Epithelial cell of umbilical artery (primary cell): ENCODE measurements around the gene RNPEP. TPM values are rescaled to one million over a fixed set of nuclear protein-coding genes. Genes with fewer than 3 reads are reported as not detected.

ENCODE experiments used
- total RNA-seq: library from RNA; depleted of rRNA; stranded (reverse); fragments of >200 nt; gene quantifications from 2 replicates; pipeline ENCODE4 v1.2.3, GENCODE V29; 2014

Gene RNPEP
- 50.9 and 54.6 TPM in 2 replicates for total RNA-seq

DNA sequence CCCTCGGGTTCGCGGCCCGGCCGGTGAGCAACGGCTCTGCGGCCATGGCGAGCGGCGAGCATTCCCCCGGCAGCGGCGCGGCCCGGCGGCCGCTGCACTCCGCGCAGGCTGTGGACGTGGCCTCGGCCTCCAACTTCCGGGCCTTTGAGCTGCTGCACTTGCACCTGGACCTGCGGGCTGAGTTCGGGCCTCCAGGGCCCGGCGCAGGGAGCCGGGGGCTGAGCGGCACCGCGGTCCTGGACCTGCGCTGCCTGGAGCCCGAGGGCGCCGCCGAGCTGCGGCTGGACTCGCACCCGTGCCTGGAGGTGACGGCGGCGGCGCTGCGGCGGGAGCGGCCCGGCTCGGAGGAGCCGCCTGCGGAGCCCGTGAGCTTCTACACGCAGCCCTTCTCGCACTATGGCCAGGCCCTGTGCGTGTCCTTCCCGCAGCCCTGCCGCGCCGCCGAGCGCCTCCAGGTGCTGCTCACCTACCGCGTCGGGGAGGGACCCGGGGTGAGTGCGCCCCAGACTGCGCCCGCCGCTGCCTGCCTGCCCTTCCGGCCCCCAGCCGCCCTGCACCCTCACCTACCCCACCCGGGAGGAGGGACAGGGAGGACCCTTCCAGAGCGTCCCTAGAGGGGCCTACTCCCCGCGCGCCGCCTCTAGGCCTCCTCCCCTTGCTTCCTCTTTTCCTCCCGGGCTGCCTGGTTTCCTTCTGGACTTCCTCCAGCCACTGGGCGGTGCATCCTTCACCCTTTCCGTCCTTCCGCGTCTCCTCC is at the start of gene RNPEP:
RNPEP (plus strand) TSS at position 26 of the 757 bp plus-strand sequence; CDS start at position 45, 19 bp downstream.

DNA sequence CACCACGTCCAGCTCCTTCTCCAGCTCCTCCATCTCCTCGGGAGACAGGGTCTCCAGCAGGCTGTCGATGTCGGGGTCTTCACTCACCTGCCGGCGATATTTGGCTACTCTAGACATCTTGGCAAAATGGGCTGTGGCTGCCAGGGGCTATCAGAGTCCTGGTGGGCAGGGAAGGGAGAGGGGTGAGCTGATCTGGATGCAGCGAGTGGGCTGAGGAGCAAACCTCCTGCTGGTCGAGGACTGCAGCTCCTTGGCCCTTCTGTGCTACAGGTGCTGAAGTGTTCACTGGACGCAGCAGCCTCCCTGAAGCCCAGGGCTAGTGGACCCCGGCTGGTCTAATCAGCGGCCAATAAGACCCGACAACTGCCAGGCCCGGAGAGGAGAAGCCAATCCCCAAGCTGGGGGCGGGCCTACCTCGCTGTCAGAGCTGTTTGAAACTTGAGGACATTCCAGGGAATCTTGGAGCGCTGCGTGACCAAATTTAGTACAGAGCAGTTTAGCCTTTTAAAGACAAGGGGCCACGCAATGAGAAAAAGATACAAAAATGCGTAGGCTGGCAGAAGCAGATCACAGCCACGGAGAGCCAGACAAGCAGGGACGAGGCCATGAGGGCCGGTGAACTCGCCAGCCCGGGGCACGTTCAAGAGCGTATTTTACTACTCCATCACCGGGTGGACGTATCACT is 36.1 kb upstream of the RNPEP start, which contains the start of gene LMOD1:
LMOD1 (minus strand) TSS at position 325 of the 685 bp plus-strand sequence; CDS start at position 117, 208 bp downstream.

DNA sequence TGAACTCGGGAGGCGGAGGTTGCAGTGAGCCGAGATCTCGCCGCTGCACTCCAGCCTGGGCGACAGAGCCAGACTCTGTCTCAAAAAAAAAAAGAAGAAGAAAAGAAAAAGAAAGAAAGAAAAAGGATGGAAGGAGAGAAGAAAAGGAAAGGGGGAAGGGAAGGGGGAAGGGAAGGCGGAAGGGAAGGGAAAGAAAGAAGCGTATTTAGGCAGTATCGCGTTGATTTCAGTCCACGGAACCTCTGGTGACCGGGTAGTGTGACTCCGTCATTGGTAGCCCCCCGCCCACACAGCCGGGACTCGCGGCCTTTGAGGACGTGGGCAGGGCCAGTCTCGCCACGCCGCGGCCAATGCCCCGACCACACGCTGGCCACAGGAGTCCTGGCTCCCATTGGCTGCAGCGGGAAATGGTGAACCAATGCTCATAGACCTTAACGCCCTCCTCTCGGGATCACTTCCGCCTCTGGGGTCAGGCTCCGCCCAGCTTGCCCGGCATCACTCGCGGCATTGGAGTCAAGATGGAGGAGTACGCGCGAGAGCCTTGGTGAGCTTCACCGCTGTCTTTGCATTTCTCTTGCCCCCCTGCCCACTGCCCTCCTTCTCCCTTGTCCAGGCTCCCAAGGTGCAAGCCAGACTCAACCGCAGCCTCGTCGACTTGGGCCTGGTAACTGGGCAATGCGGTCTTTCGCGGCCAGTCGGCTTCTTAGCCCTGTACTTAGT is 27.3 kb upstream of the RNPEP start, which contains the start of gene TIMM17A:
TIMM17A (plus strand) TSS at position 495 of the 720 bp plus-strand sequence; CDS start at position 519, 24 bp downstream.

GRCh38 chr1:202010180-202011015 is 27.9 kb downstream of the RNPEP start, which contains the start of gene ELF3:
TSS of gene ELF3 (plus strand) at chr1:202010587. CDS start at chr1:202011137, 550 bp downstream.

Other genes starting within 250 kb of the RNPEP start
- 17.5 and 25.1 TPM in 2 replicates for gene IPO9, start 153.5 kb upstream of the RNPEP start, total RNA-seq
- 9.0 and 13.0 TPM in 2 replicates for gene SHISA4, start 93.8 kb upstream of the RNPEP start, total RNA-seq
- under 0.01 and 0.15 TPM in 2 replicates for gene LMOD1, start 36.1 kb upstream of the RNPEP start, total RNA-seq
- gene TIMM17A, start 27.1 kb upstream of the RNPEP start, total RNA-seq, result 110 and 123 TPM in 2 replicates
- 0.30 and 0.32 TPM in 2 replicates for gene ELF3, start 27.9 kb downstream of the RNPEP start, total RNA-seq
- not detected in 2 replicates for gene GPR37L1, start 140.3 kb downstream of the RNPEP start, total RNA-seq
- 21.8 and 39.2 TPM in 2 replicates for gene ARL8A, start 162.1 kb downstream of the RNPEP start, total RNA-seq
- 0.30 and 3.2 TPM in 2 replicates for gene PTPN7, start 178.0 kb downstream of the RNPEP start, total RNA-seq
- gene LGR6, start 211.2 kb downstream of the RNPEP start, total RNA-seq, result not detected in 2 replicates